Mesendoderm (in vitro differentiated cells): ENCODE data around the gene SYDE2.
"Not testable (repeated sequence)": the region's sequence is repeated elsewhere in the genome, so short reads cannot be mapped to it uniquely, and the experiment has no call there.

ENCODE experiments used
- DNase-seq: peaks from one replicate; pipeline ENCODE4 v3.0.0; 2013
- H2AK5ac ChIP-seq: 2 replicates; pipeline ENCODE4 v1.6.1; 2013; ENCODE audit warnings: low read length, inconsistent platforms
- H2BK120ac ChIP-seq: 2 replicates; pipeline ENCODE4 v1.6.1; 2013; ENCODE audit warnings: low read depth, mild to moderate bottlenecking, low read length, moderate library complexity, mixed read lengths
- H2BK15ac ChIP-seq: replicated peaks from 2 replicates; pipeline ENCODE4 v1.6.1; 2013; ENCODE audit warnings: low read depth, mild to moderate bottlenecking, moderate library complexity
- H2BK5ac ChIP-seq: 2 replicates; pipeline ENCODE4 v1.6.1; 2013; ENCODE audit warnings: low read length, inconsistent platforms
- H3K18ac ChIP-seq: 2 replicates; pipeline ENCODE4 v1.6.1; 2013; ENCODE audit warnings: mild to moderate bottlenecking, low read length, mixed read lengths
- H3K23ac ChIP-seq: one replicate; pipeline ENCODE4 v1.6.1; 2013; ENCODE audit warnings: low read length
- H3K27ac ChIP-seq: 2 replicates; pipeline ENCODE4 v1.5.1; 2013; ENCODE audit warnings: low read depth, mild to moderate bottlenecking, inconsistent platforms, low read length, moderate library complexity
- H3K27me3 ChIP-seq: 2 replicates; pipeline ENCODE4 v1.6.1; 2013; ENCODE audit warnings: low read length, control low read depth, mild to moderate bottlenecking, inconsistent platforms; ENCODE audit not compliant: insufficient read depth, poor library complexity
- H3K36me3 ChIP-seq: 2 replicates; pipeline ENCODE4 v1.6.1; 2013; ENCODE audit warnings: low read length, inconsistent platforms; ENCODE audit not compliant: control insufficient read depth, insufficient read depth
- H3K4ac ChIP-seq: one replicate; pipeline ENCODE4 v1.6.1; 2013; ENCODE audit warnings: low read depth, mild to moderate bottlenecking, low read length, moderate library complexity
- H3K4me1 ChIP-seq: 2 replicates; pipeline ENCODE4 v1.6.1; 2013; ENCODE audit warnings: low read depth, low read length, inconsistent platforms; ENCODE audit not compliant: control insufficient read depth
- H3K4me2 ChIP-seq: 2 replicates; pipeline ENCODE4 v1.6.1; 2013; ENCODE audit warnings: low read length
- H3K4me3 ChIP-seq: 2 replicates; pipeline ENCODE4 v1.5.1; 2013; ENCODE audit warnings: mild to moderate bottlenecking, low read length
- H3K56ac ChIP-seq: one replicate; pipeline ENCODE4 v1.6.1; 2013; ENCODE audit warnings: low read length
- H3K79me1 ChIP-seq: 2 replicates; pipeline ENCODE4 v1.6.1; 2013; ENCODE audit warnings: low read length, inconsistent platforms
- H3K79me2 ChIP-seq: 2 replicates; pipeline ENCODE4 v1.6.1; 2013; ENCODE audit warnings: mild to moderate bottlenecking, low read length; ENCODE audit not compliant: control insufficient read depth, insufficient read depth
- H3K9ac ChIP-seq: 2 replicates; pipeline ENCODE4 v1.6.1; 2013; ENCODE audit warnings: low read length, inconsistent platforms
- H4K5ac ChIP-seq: one replicate; pipeline ENCODE4 v1.6.1; 2013; ENCODE audit warnings: low read length
- H4K8ac ChIP-seq: one replicate; pipeline ENCODE4 v1.6.1; 2013; ENCODE audit warnings: low read depth, mild to moderate bottlenecking, control low read depth, low read length, moderate library complexity
- WGBS: extraction: QIAGEN DNeasy Blood & Tissue Kit; methylation state at CpG from one replicate; pipeline ENCODE4 v1.1.7; 2013; ENCODE audit warnings: low lambda C conversion rate, missing lambda C conversion rate; ENCODE audit not compliant: insufficient coverage; ENCODE audit errors: extremely low coverage; 5-methylcytosine and 5-hydroxymethylcytosine counted together

SYDE2 gene

DNA sequence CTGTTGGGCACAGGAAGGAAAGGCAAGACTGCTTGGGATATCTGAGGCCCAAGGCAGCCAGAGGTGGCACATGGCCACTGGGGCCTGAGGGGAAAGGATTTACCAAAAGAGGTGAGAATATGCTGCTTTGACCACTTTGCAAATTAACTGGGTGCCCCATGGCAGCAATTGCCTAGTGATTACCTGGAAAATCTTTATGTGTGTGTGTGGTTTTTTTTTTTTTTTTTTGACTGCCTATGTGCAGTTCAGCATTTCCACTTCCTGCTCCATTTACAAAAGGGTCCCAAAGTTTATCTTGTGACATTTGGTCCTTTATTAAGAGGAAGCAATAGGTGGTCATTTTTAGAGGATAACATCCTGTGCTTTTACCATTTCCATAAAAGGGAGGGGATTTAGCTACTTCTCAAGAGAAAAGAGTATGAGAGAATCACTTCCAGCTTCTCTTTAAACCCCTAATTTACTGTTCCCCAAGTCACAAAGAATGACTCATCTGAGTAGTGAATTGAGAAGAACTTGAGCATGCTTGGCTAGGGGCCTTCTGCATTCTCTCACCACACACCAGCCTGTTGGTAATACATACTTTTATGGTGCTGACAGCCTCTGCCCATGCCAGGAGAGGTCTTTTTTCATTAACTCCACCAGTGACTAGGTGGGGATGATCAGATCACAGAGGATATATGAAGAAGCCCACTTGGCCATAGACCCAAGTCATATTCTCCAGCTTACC is 52.1 kb downstream of the SYDE2 start:
- no peak overlapping the region for H3K9ac ChIP-seq
- no peaks in the 10 kb centered on the region for H3K36me3 ChIP-seq
- H2BK5ac ChIP-seq = no peak overlapping the region
- no peak overlapping the region for H3K27ac ChIP-seq
- no peak overlapping the region for H2AK5ac ChIP-seq
- H3K4ac ChIP-seq = no peak overlapping the region
- H4K5ac ChIP-seq = no peak overlapping the region
- H3K79me1 ChIP-seq = no peaks in the 10 kb centered on the region
- no peak overlapping the region for H3K4me3 ChIP-seq
- no peak for DNase-seq
- no peak overlapping the region for H3K18ac ChIP-seq
- H4K8ac ChIP-seq = no peak overlapping the region
- H3K56ac ChIP-seq = no peak overlapping the region
- no peak overlapping the region for H3K23ac ChIP-seq
- H3K27me3 ChIP-seq = no peaks in the 10 kb centered on the region
- no peak overlapping the region for H2BK15ac ChIP-seq
- H2BK120ac ChIP-seq = no peak overlapping the region
- no peaks in the 10 kb centered on the region for H3K79me2 ChIP-seq
- peaks cover 2% of the 10 kb centered on the region for H3K4me1 ChIP-seq
- H3K4me2 ChIP-seq = no peak overlapping the region

GRCh38 chr1:85146972-85147359 is 53.9 kb downstream of the SYDE2 start:
- Histone ChIP-seq H3K79me1 (no peaks in the 10 kb centered on the region), H3K27ac (no peak overlapping the region), H3K36me3 (no peaks in the 10 kb centered on the region), H3K4me3 (no peak overlapping the region), H3K56ac (no peak overlapping the region), H3K4me1 (peaks cover 2% of the 10 kb centered on the region), H2AK5ac (no peak overlapping the region), H2BK5ac (no peak overlapping the region), H3K9ac (no peak overlapping the region), H2BK120ac (no peak overlapping the region), H4K8ac (no peak overlapping the region), H3K23ac (no peak overlapping the region), H3K79me2 (no peaks in the 10 kb centered on the region), H3K27me3 (no peaks in the 10 kb centered on the region), H4K5ac (no peak overlapping the region), H3K18ac (no peak overlapping the region), H2BK15ac (no peak overlapping the region), H3K4ac (no peak overlapping the region), H3K4me2 (no peak overlapping the region)
- peak; percentile 30 for DNase-seq

- not testable (repeated sequence) for H4K5ac ChIP-seq, H2BK120ac ChIP-seq, H3K36me3 ChIP-seq, H3K23ac ChIP-seq, DNase-seq, H3K27ac ChIP-seq, H3K4me3 ChIP-seq, H3K79me1 ChIP-seq, H3K4ac ChIP-seq, H3K4me2 ChIP-seq, H3K79me2 ChIP-seq, H3K9ac ChIP-seq, H2BK5ac ChIP-seq, H3K4me1 ChIP-seq, H2BK15ac ChIP-seq, H3K27me3 ChIP-seq, H4K8ac ChIP-seq, H3K18ac ChIP-seq, H2AK5ac ChIP-seq, H3K56ac ChIP-seq
- no CpG with 5 or more reads among the region's 6 CpGs for WGBS
These were observed 54.4 kb downstream of the SYDE2 start for GRCh38 chr1:85146298-85146971.

GRCh38 chr1:85144351-85144750 is 56.5 kb downstream of the SYDE2 start:
- Histone ChIP-seq H3K9ac (no peak overlapping the region), H3K18ac (no peak overlapping the region), H3K4ac (no peak overlapping the region), H3K4me2 (no peak overlapping the region), H3K4me3 (no peak overlapping the region), H2BK5ac (no peak overlapping the region), H3K56ac (no peak overlapping the region), H2BK120ac (no peak overlapping the region), H2BK15ac (no peak overlapping the region), H4K5ac (no peak overlapping the region), H3K27me3 (no peaks in the 10 kb centered on the region), H2AK5ac (no peak overlapping the region), H3K4me1 (peaks cover 2% of the 10 kb centered on the region), H3K23ac (no peak overlapping the region), H3K79me1 (no peaks in the 10 kb centered on the region), H3K36me3 (no peaks in the 10 kb centered on the region), H3K79me2 (no peaks in the 10 kb centered on the region), H3K27ac (no peak overlapping the region), H4K8ac (no peak overlapping the region)
- DNase-seq = no peak
- WGBS = no CpG with 5 or more reads among the region's 1 CpG

DNA sequence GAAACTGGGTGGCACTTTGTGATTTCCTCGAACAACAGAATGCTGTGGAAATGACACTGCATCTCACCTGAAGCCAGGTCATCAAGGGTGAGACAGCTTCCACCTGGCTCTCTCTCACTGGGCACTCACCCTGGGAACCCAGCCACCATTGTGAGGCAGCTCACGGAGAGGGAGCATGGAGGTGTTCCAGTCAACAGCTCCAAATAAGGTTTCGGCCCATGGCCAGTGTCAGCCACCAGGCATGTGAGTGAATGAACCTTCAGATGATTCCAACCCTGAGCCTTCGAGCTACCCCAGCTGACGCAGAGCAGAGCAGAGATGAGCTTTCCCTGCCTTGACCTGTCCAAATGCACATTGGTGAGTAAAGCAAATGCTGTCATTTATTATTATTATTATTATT is 58.1 kb downstream of the SYDE2 start:
- Histone ChIP-seq H3K23ac (no peak overlapping the region), H4K8ac (no peak overlapping the region), H3K27ac (no peak overlapping the region), H3K4ac (no peak overlapping the region), H2AK5ac (no peak overlapping the region), H3K9ac (no peak overlapping the region), H3K79me1 (no peaks in the 10 kb centered on the region), H3K56ac (no peak overlapping the region), H3K4me1 (no peaks in the 10 kb centered on the region), H4K5ac (no peak overlapping the region), H3K4me3 (no peak overlapping the region), H2BK5ac (no peak overlapping the region), H3K4me2 (no peak overlapping the region), H3K18ac (no peak overlapping the region), H2BK120ac (no peak overlapping the region), H3K36me3 (no peaks in the 10 kb centered on the region), H3K79me2 (no peaks in the 10 kb centered on the region), H2BK15ac (no peak overlapping the region), H3K27me3 (no peaks in the 10 kb centered on the region)
- DNase-seq = no peak
- no CpG with 5 or more reads among the region's 5 CpGs for WGBS

DNA sequence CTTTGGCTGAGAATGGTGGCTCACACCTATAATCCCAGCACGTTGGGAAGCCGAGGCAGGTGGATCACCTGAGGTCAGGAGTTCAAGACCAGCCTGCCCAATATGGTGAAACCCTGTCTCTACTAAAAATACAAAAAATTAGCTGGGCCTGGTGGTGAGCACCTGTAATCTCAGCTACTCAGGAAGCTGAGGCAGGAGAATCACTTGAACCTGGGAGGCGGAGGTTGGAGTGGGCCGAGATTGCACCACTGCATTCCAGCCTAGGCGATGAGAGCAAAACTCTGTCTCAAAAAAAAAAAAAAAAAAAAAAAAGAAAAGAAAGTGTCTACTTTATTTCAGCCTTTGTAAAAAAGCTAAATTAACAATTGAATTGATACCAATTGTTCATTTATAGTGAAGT is 62.4 kb downstream of the SYDE2 start:
- not testable (repeated sequence) for DNase-seq, H3K23ac ChIP-seq, H3K4ac ChIP-seq, H2BK120ac ChIP-seq, H3K18ac ChIP-seq, H3K56ac ChIP-seq, H3K79me1 ChIP-seq, H4K8ac ChIP-seq, H3K4me1 ChIP-seq, H3K9ac ChIP-seq, H3K4me2 ChIP-seq, H3K27ac ChIP-seq, H3K36me3 ChIP-seq, H3K79me2 ChIP-seq, H3K27me3 ChIP-seq, H2BK15ac ChIP-seq, H3K4me3 ChIP-seq, H2AK5ac ChIP-seq, H4K5ac ChIP-seq, H2BK5ac ChIP-seq
- no CpG with 5 or more reads among the region's 5 CpGs for WGBS
